ENCODE measurements around the gene DUS4L. TPM values are rescaled to one million over a fixed set of nuclear protein-coding genes. Genes with fewer than 3 reads are reported as not detected.

The DUS4L gene
- total RNA-seq (2021) (12.6 and 14.4 TPM in 2 replicates), Bru-seq, nascent RNA (percentile 80 among the genes with signal in this experiment), BruChase-seq, experiment 1, labeled RNA remaining after a 2-hour chase (percentile 66 among the genes with signal in this experiment), BruChase-seq, experiment 2, labeled RNA remaining after a 6-hour chase (percentile 62 among the genes with signal in this experiment)
- long read RNA-seq, partial matches to known transcripts: 2 of 12 reads
- long read RNA-seq, other reads (novel, unspliced or antisense): 8 of 12 reads

GRCh38 chr7:107563775-107564552 lies at the start of gene DUS4L, which contains the start of gene COG5:
DUS4L (plus strand) TSS chr7:107563971; CDS start chr7:107567071, 3,100 bp downstream.
COG5 (minus strand) TSS chr7:107563920; CDS start chr7:107563896, 24 bp downstream.
- POLR2A ChIA-PET (ENCODE audit: low non-redundant PET): interaction anchor here (0.6 kb wide), 1 partner anchor 13 kb away, joined by 3 read pairs; no protein-coding TSS in a partner anchor
- peak; percentile 84 for DNase-seq (ENCODE audit: low spot score)
- CTCF ChIA-PET: no interaction called here
- Histone ChIP-seq H3K9me3 (ENCODE audit: low read depth, low read length, poor library complexity, severe bottlenecking) (no peaks in the 10 kb centered on the region), H3K36me3 (ENCODE audit: insufficient read depth, low read length, poor library complexity, severe bottlenecking) (no peaks in the 10 kb centered on the region), H3K4me3 (ENCODE audit: low read depth, low read length, poor library complexity, severe bottlenecking) (peak within 1 kb of the TSS; percentile 96), H3K4me1 (ENCODE audit: insufficient read depth, low read length, poor library complexity, severe bottlenecking) (peaks cover 15% of the 10 kb centered on the region), H3K27ac (ENCODE audit: low read depth, low read length, poor library complexity, severe bottlenecking) (peak within 1 kb of the TSS; percentile 94), H3K27me3 (replicated peaks; ENCODE audit: insufficient read depth, low read depth, low read length, poor library complexity) (no peaks in the 10 kb centered on the region)
- intact Hi-C loops (cut with micrococcal nuclease; ENCODE audit: unreplicated experiment): loop anchor here (5.0 kb wide), 1 partner anchor 92 kb away; the partner anchor contains the start of gene GPR22
- BruUV-seq (replicated peaks): no TSS peak
- TF ChIP-seq EZH2 (IDR thresholded peaks at IDR 0.05; ENCODE audit: borderline replicate concordance, low read depth, low read length, poor library complexity, severe bottlenecking): no peak
- TF ChIP-seq CTCF (conservative IDR thresholded peaks at IDR 0.05; ENCODE audit: low read depth, low read length): no peak

- ChIA-PET CTCF (no interaction called here), POLR2A (ENCODE audit: low non-redundant PET) (no interaction called here)
- no peak overlapping the region for H3K27ac ChIP-seq (ENCODE audit: low read depth, low read length, poor library complexity, severe bottlenecking)
- H3K27me3 ChIP-seq (replicated peaks; ENCODE audit: insufficient read depth, low read depth, low read length, poor library complexity): no peaks in the 10 kb centered on the region
- no peak for DNase-seq (ENCODE audit: low spot score)
- intact Hi-C loops (cut with micrococcal nuclease; ENCODE audit: unreplicated experiment): no loop called here
- no peaks in the 10 kb centered on the region for H3K36me3 ChIP-seq (ENCODE audit: insufficient read depth, low read length, poor library complexity, severe bottlenecking)
- H3K9me3 ChIP-seq (ENCODE audit: low read depth, low read length, poor library complexity, severe bottlenecking): no peaks in the 10 kb centered on the region
- TF ChIP-seq EZH2 (IDR thresholded peaks at IDR 0.05; ENCODE audit: borderline replicate concordance, low read depth, low read length, poor library complexity, severe bottlenecking) (no peak), CTCF (conservative IDR thresholded peaks at IDR 0.05; ENCODE audit: low read depth, low read length) (no peak)
- H3K4me1 ChIP-seq (ENCODE audit: insufficient read depth, low read length, poor library complexity, severe bottlenecking): no peaks in the 10 kb centered on the region
- H3K4me3 ChIP-seq (ENCODE audit: low read depth, low read length, poor library complexity, severe bottlenecking): no peak overlapping the region
- no TSS peak for BruUV-seq (replicated peaks)
These were observed 37.1 kb upstream of the DUS4L start for GRCh38 chr7:107526672-107527071.

GRCh38 chr7:107527196-107527595 lies 36.6 kb upstream of the DUS4L start:
- intact Hi-C loops (cut with micrococcal nuclease; ENCODE audit: unreplicated experiment): no loop called here
- Histone ChIP-seq H3K9me3 (ENCODE audit: low read depth, low read length, poor library complexity, severe bottlenecking) (no peaks in the 10 kb centered on the region), H3K4me3 (ENCODE audit: low read depth, low read length, poor library complexity, severe bottlenecking) (no peak overlapping the region), H3K36me3 (ENCODE audit: insufficient read depth, low read length, poor library complexity, severe bottlenecking) (no peaks in the 10 kb centered on the region), H3K27me3 (replicated peaks; ENCODE audit: insufficient read depth, low read depth, low read length, poor library complexity) (no peaks in the 10 kb centered on the region), H3K27ac (ENCODE audit: low read depth, low read length, poor library complexity, severe bottlenecking) (no peak overlapping the region), H3K4me1 (ENCODE audit: insufficient read depth, low read length, poor library complexity, severe bottlenecking) (no peaks in the 10 kb centered on the region)
- TF ChIP-seq EZH2 (IDR thresholded peaks at IDR 0.05; ENCODE audit: borderline replicate concordance, low read depth, low read length, poor library complexity, severe bottlenecking) (no peak), CTCF (conservative IDR thresholded peaks at IDR 0.05; ENCODE audit: low read depth, low read length) (no peak)
- DNase-seq (ENCODE audit: low spot score): no peak
- no TSS peak for BruUV-seq (replicated peaks)
- ChIA-PET POLR2A (ENCODE audit: low non-redundant PET) (no interaction called here), CTCF (no interaction called here)
